OCI-LY3 (cell line): Measurements from ENCODE around the gene CALU.

Experiments used
- H2AFZ ChIP-seq: fragments of 200-600, 300-600 bp; shearing (Covaris generic); 2 replicates; pipeline ENCODE4 v1.6.0; 2014; ENCODE audit warnings: antibody characterized with exemption, low read depth, low read length
- H3K27ac ChIP-seq: fragments of 200-600, 300-600 bp; sonication (generic); 2 replicates; pipeline ENCODE4 v1.5.1; 2014; ENCODE audit warnings: mild to moderate bottlenecking, low read length, moderate library complexity, mixed read lengths
- H3K27me3 ChIP-seq: fragments of 200-600, 300-600 bp; sonication (generic); 2 replicates; pipeline ENCODE4 v1.6.1; 2014; ENCODE audit warnings: low read depth, low read length, mixed read lengths
- H3K36me3 ChIP-seq: fragments of 200-600, 300-600 bp; sonication (generic); replicated peaks from 2 replicates; pipeline ENCODE3; 2014; ENCODE audit warnings: low read depth, low read length, mixed read lengths
- H3K4me1 ChIP-seq: fragments of 300-600, 200-600 bp; sonication (generic); 2 replicates; pipeline ENCODE4 v1.6.1; 2014; ENCODE audit warnings: low read length, mixed read lengths
- H3K4me2 ChIP-seq: fragments of 200-600, 300-600 bp; sonication (generic); 2 replicates; pipeline ENCODE4 v1.6.1; 2014; ENCODE audit warnings: low read length, mixed read lengths
- H3K4me3 ChIP-seq: fragments of 300-600, 200-600 bp; sonication (generic); 2 replicates; pipeline ENCODE4 v1.5.1; 2014; ENCODE audit warnings: antibody characterized with exemption, mild to moderate bottlenecking, low read length, moderate library complexity
- H3K79me2 ChIP-seq: fragments of 300-600, 200-600 bp; shearing (Covaris generic); 2 replicates; pipeline ENCODE4 v1.6.1; 2014; ENCODE audit warnings: mild to moderate bottlenecking, low read length, mixed read lengths
- H3K9ac ChIP-seq: fragments of 300-600, 200-600 bp; shearing (Covaris generic); 2 replicates; pipeline ENCODE4 v1.6.0; 2014; ENCODE audit warnings: mild to moderate bottlenecking, low read length, moderate library complexity
- H3K9me3 ChIP-seq: fragments of 200-600, 300-600 bp; shearing (Covaris generic); 2 replicates; pipeline ENCODE4 v1.6.1; 2014; ENCODE audit warnings: low read length, mixed read lengths; ENCODE audit not compliant: insufficient read depth
- H4K20me1 ChIP-seq: fragments of 200-600, 300-600 bp; sonication (generic); 2 replicates; pipeline ENCODE4 v1.6.1; 2016; ENCODE audit warnings: low read length, mixed read lengths; ENCODE audit not compliant: insufficient read depth
- CTCF ChIP-seq: fragments of 200-600, 300-600 bp; sonication (generic); IDR thresholded peaks from 2 replicates; pipeline ENCODE4 v1.5.1; 2014; ENCODE audit warnings: antibody characterized with exemption, low read length, low read depth
- EZH2phosphoT487 ChIP-seq: fragments of 200-600 bp; shearing (Covaris generic); IDR thresholded peaks from 2 replicates; pipeline ENCODE4 v1.6.1; 2018; ENCODE audit warnings: antibody characterized with exemption, mixed run types, low read depth

The CALU gene

GRCh38 chr7:128791121-128791971 lies 52.2 kb downstream of the CALU start, which contains the start of gene CCDC136:
TSS of gene CCDC136 (plus strand) at chr7:128791968. CDS start at chr7:128792412, 444 bp downstream.
- no peak for TF ChIP-seq EZH2phosphoT487
- TF ChIP-seq CTCF: no peak
- Histone ChIP-seq H3K36me3 (no peaks in the 10 kb centered on the region), H3K27me3 (peaks cover 29% of the 10 kb centered on the region), H3K4me2 (peak within 1 kb of the TSS; percentile 100), H4K20me1 (no peaks in the 10 kb centered on the region), H3K79me2 (no peaks in the 10 kb centered on the region), H3K4me1 (peaks cover 6% of the 10 kb centered on the region; the same call in 1 of the 2 replicates), H3K27ac (no peak within 1 kb of the TSS), H2AFZ (peak within 1 kb of the TSS; percentile 93), H3K9ac (peak within 1 kb of the TSS; percentile 72), H3K4me3 (peak within 1 kb of the TSS; percentile 95), H3K9me3 (no peaks in the 10 kb centered on the region)

- Histone ChIP-seq H3K27me3 (peaks cover 29% of the 10 kb centered on the region), H3K79me2 (no peaks in the 10 kb centered on the region), H3K4me2 (peak overlapping the region; percentile 100), H3K4me3 (peak overlapping the region; percentile 95), H3K36me3 (no peaks in the 10 kb centered on the region), H3K4me1 (peaks cover 6% of the 10 kb centered on the region; the same call in 1 of the 2 replicates), H3K9me3 (no peaks in the 10 kb centered on the region), H3K9ac (peak overlapping the region; percentile 72), H4K20me1 (no peaks in the 10 kb centered on the region), H3K27ac (no peak overlapping the region), H2AFZ (peak overlapping the region; percentile 90; the same call in 1 of the 2 replicates)
- TF ChIP-seq EZH2phosphoT487 (no peak), CTCF (no peak)
Measured at GRCh38 chr7:128791972-128792327, 52.8 kb downstream of the CALU start.

- Histone ChIP-seq H2AFZ (no peak overlapping the region), H3K36me3 (no peaks in the 10 kb centered on the region), H3K4me1 (peaks cover 6% of the 10 kb centered on the region; the same call in 1 of the 2 replicates), H3K4me2 (0 out of 2 replicates have a peak overlapping the region, but pooled peaks have one; percentile 100), H3K9ac (no peak overlapping the region), H3K27me3 (peaks cover 25% of the 10 kb centered on the region), H3K27ac (no peak overlapping the region), H3K79me2 (no peaks in the 10 kb centered on the region), H3K4me3 (peak overlapping the region; percentile 95; the same call in 1 of the 2 replicates), H4K20me1 (no peaks in the 10 kb centered on the region), H3K9me3 (no peaks in the 10 kb centered on the region)
- TF ChIP-seq CTCF (no peak), EZH2phosphoT487 (no peak)
Measured at GRCh38 chr7:128792471-128793180, 53.5 kb downstream of the CALU start.

- Histone ChIP-seq H3K4me3 (no peak overlapping the region), H3K27me3 (peaks cover 20% of the 10 kb centered on the region), H3K9me3 (no peaks in the 10 kb centered on the region), H3K79me2 (no peaks in the 10 kb centered on the region), H2AFZ (no peak overlapping the region), H3K36me3 (no peaks in the 10 kb centered on the region), H3K4me1 (peaks cover 6% of the 10 kb centered on the region; the same call in 1 of the 2 replicates), H4K20me1 (no peaks in the 10 kb centered on the region), H3K4me2 (no peak overlapping the region), H3K9ac (no peak overlapping the region), H3K27ac (no peak overlapping the region)
- no peak for TF ChIP-seq EZH2phosphoT487
- TF ChIP-seq CTCF: no peak
Measured at GRCh38 chr7:128793181-128793547, 54.0 kb downstream of the CALU start.
